GM23338 (cell line): Measurements from ENCODE around the gene SERPINA9. TPM values are rescaled to one million over a fixed set of nuclear protein-coding genes. Genes with fewer than 3 reads are reported as not detected.
"Not testable (repeated sequence)": the region's sequence is repeated elsewhere in the genome, so short reads cannot be mapped to it uniquely, and the experiment has no call there.

Experiments used
- ATAC-seq: fragments of 200-7000 bp; cut with Tn5 transposase; 3 replicates; pipeline ENCODE4 v1.9.1; 2020
- DNase-seq: peaks from one replicate; pipeline ENCODE4 v3.0.0-alpha.2; 2015; ENCODE audit warnings: low spot score
- H2AFZ ChIP-seq: fragments of 200-600 bp; sonication (generic); 2 replicates; pipeline ENCODE4 v1.8.0; 2016; ENCODE audit warnings: antibody characterized with exemption, mild to moderate bottlenecking, moderate library complexity
- H3F3A ChIP-seq: fragments of 200-600 bp; sonication (generic); replicated peaks from 2 replicates; pipeline ENCODE4 v1.8.0; 2017; ENCODE audit warnings: antibody characterized with exemption, mixed run types, low read depth
- H3K27ac ChIP-seq: fragments of 200-600 bp; sonication (generic); 2 replicates; pipeline ENCODE4 v1.6.1; 2016; ENCODE audit warnings: low read depth
- H3K27me3 ChIP-seq: fragments of 200-600 bp; sonication (generic); 2 replicates; pipeline ENCODE4 v1.8.0; 2016; ENCODE audit warnings: mild to moderate bottlenecking, mixed run types, moderate library complexity; ENCODE audit not compliant: insufficient read depth
- H3K36me3 ChIP-seq: fragments of 200-600 bp; sonication (generic); 2 replicates; pipeline ENCODE4 v1.8.0; 2016; ENCODE audit warnings: mild to moderate bottlenecking; ENCODE audit not compliant: insufficient read depth
- H3K4me1 ChIP-seq: fragments of 200-600 bp; sonication (generic); 2 replicates; pipeline ENCODE4 v1.8.0; 2016; ENCODE audit warnings: mild to moderate bottlenecking, moderate library complexity; ENCODE audit not compliant: insufficient read depth
- H3K4me2 ChIP-seq: fragments of 200-600 bp; sonication (generic); 2 replicates; pipeline ENCODE4 v1.7.1; 2017; ENCODE audit warnings: mixed run types
- H3K4me3 ChIP-seq: fragments of 200-600 bp; sonication (generic); 2 replicates; pipeline ENCODE4 v1.6.1; 2016; ENCODE audit warnings: mixed run types
- H3K79me2 ChIP-seq: fragments of 200-600 bp; sonication (generic); replicated peaks from 2 replicates; pipeline ENCODE4 v1.8.0; 2017; ENCODE audit warnings: mild to moderate bottlenecking; ENCODE audit not compliant: insufficient read depth
- H3K9me2 ChIP-seq: fragments of 200-600 bp; sonication (generic); 2 replicates; pipeline ENCODE4 v1.8.0; 2017; ENCODE audit not compliant: insufficient read depth
- H4K20me1 ChIP-seq: fragments of 200-600 bp; sonication (generic); replicated peaks from 2 replicates; pipeline ENCODE4 v1.8.0; 2017; ENCODE audit warnings: mild to moderate bottlenecking; ENCODE audit not compliant: insufficient read depth
- H3K27ac Mint-ChIP-seq: 2 replicates; pipeline ENCODE4 v1.8.0; 2020; ENCODE audit warnings: inconsistent platforms, mild to moderate bottlenecking, moderate library complexity, mixed read lengths
- H3K27me3 Mint-ChIP-seq: 3 replicates; pipeline ENCODE4 v1.8.0; 2022; ENCODE audit warnings: low read depth, mild to moderate bottlenecking, moderate library complexity, mixed read lengths, inconsistent platforms; ENCODE audit not compliant: insufficient read depth, poor library complexity
- H3K36me3 Mint-ChIP-seq: 3 replicates; pipeline ENCODE4 v1.8.0; 2021; ENCODE audit warnings: low read depth, mild to moderate bottlenecking, inconsistent platforms, moderate library complexity, mixed read lengths
- H3K4me1 Mint-ChIP-seq: 3 replicates; pipeline ENCODE4 v1.8.0; 2020; ENCODE audit warnings: mild to moderate bottlenecking, inconsistent platforms, mixed read lengths
- H3K4me3 Mint-ChIP-seq: 3 replicates; pipeline ENCODE4 v1.8.0; 2021; ENCODE audit warnings: moderate library complexity, mild to moderate bottlenecking, inconsistent platforms, mixed read lengths
- H3K9me3 Mint-ChIP-seq: 3 replicates; pipeline ENCODE4 v1.8.0; 2020; ENCODE audit warnings: moderate library complexity, mild to moderate bottlenecking, inconsistent platforms, mixed read lengths
- CREB1 ChIP-seq: fragments of 250-450 bp; sonication (Bioruptor Pico); IDR thresholded peaks from 2 replicates; pipeline ENCODE4 v1.5.0; 2020; ENCODE audit warnings: low read depth, mild to moderate bottlenecking, moderate library complexity
- EZH2 ChIP-seq: fragments of 200-600 bp; sonication (generic); IDR thresholded peaks from one replicate; pipeline ENCODE4 v1.8.0; 2017; ENCODE audit warnings: antibody characterized with exemption, mild to moderate bottlenecking, low read depth; ENCODE audit not compliant: unreplicated experiment
- EZH2phosphoT487 ChIP-seq: fragments of 200-600 bp; sonication (generic); IDR thresholded peaks from one replicate; pipeline ENCODE4 v1.8.1; 2018; ENCODE audit warnings: antibody characterized with exemption; ENCODE audit not compliant: unreplicated experiment
- JUNB ChIP-seq: IDR thresholded peaks from one replicate; pipeline ENCODE4 v1.6.1; 2016; ENCODE audit warnings: antibody characterized with exemption; ENCODE audit not compliant: unreplicated experiment
- NANOG ChIP-seq: IDR thresholded peaks from 2 replicates; pipeline ENCODE4 v1.6.1; 2016; ENCODE audit warnings: antibody characterized with exemption, borderline replicate concordance
- POLR2AphosphoS5 ChIP-seq: IDR thresholded peaks from 2 replicates; pipeline ENCODE4 v1.6.1; 2016; ENCODE audit warnings: antibody characterized with exemption, low read depth
- REST ChIP-seq: IDR thresholded peaks from one replicate; pipeline ENCODE4 v1.6.1; 2018; ENCODE audit warnings: antibody characterized with exemption; ENCODE audit not compliant: unreplicated experiment
- STAT1 ChIP-seq: IDR thresholded peaks from one replicate; pipeline ENCODE4 v1.6.1; 2016; ENCODE audit warnings: antibody characterized with exemption; ENCODE audit not compliant: unreplicated experiment
- ZNF331 ChIP-seq: fragments of 250-450 bp; sonication (Bioruptor Pico); IDR thresholded peaks from 2 replicates; pipeline ENCODE4 v1.5.0; 2020; ENCODE audit warnings: low read depth, mild to moderate bottlenecking, moderate library complexity
- polyA plus RNA-seq: library from polyadenylated mRNA; unstranded; fragments of >200 nt; fragmentation: Nextera tagmentation; extraction: Ambion mirVana; gene quantifications from 2 replicates; pipeline ENCODE4 v1.2.1, GENCODE V29; 2016
- total RNA-seq: library from RNA; depleted of rRNA; stranded (reverse); fragments of >200 nt; shearing (Covaris generic); gene quantifications from 2 replicates; pipeline ENCODE4 v1.2.3, GENCODE V29; 2014
- TF ChIP-seq, protein P1 (sequence below): IDR thresholded peaks from 2 replicates; pipeline ENCODE4 v1.6.1; 2016; ENCODE audit warnings: antibody characterized with exemption
- TF ChIP-seq, protein P2 (sequence below), 2 experiments: fragments of 200-600 bp in 1 of 2; sonication (generic) in 1 of 2; conservative IDR thresholded peaks; 2 replicates each; pipeline versions ENCODE4 v1.5.1 to v1.6.1; 2016 to 2017; ENCODE audit warnings: antibody characterized with exemption in 2 of 2, low read depth in 2 of 2, mild to moderate bottlenecking in 2 of 2, moderate library complexity in 1 of 2

Gene SERPINA9
- total and polyA plus RNA-seq, 2 experiments from 2014 or later, result not detected

GRCh38 chr14:94510481-94510880 is 34.5 kb upstream of the SERPINA9 start:
- H3K4me3 Mint-ChIP-seq, H3K27ac ChIP-seq, H3F3A ChIP-seq, H3K4me1 Mint-ChIP-seq, H3K4me2 ChIP-seq, H3K27me3 ChIP-seq, H3K4me3 ChIP-seq, H4K20me1 ChIP-seq, H3K9me2 ChIP-seq, H3K36me3 ChIP-seq, H3K79me2 ChIP-seq, H2AFZ ChIP-seq, DNase-seq, H3K27ac Mint-ChIP-seq, ATAC-seq, H3K27me3 Mint-ChIP-seq, H3K4me1 ChIP-seq, H3K36me3 Mint-ChIP-seq, H3K9me3 Mint-ChIP-seq: not testable (repeated sequence)

GRCh38 chr14:94509356-94509755 is 33.4 kb upstream of the SERPINA9 start, which contains the start of gene SERPINA12:
SERPINA12 (minus strand) TSS chr14:94509469; CDS start chr14:94498397, 11,072 bp downstream.
- Histone ChIP-seq H3K4me3 (no peak within 1 kb of the TSS), H3K9me2 (no peaks in the 10 kb centered on the region), H3F3A (no peaks in the 10 kb centered on the region), H3K36me3 (no peaks in the 10 kb centered on the region), H3K79me2 (no peaks in the 10 kb centered on the region), H3K4me1 (no peaks in the 10 kb centered on the region), H3K27me3 (no peaks in the 10 kb centered on the region), H2AFZ (no peak within 1 kb of the TSS), H3K4me2 (no peak within 1 kb of the TSS), H4K20me1 (no peaks in the 10 kb centered on the region), H3K27ac (no peak within 1 kb of the TSS)
- ATAC-seq, result no peak
- Mint-ChIP-seq H3K27me3 (peaks cover 4% of the 10 kb centered on the region), H3K27ac (no peak within 1 kb of the TSS; the same call in 1 of the 2 replicates), H3K9me3 (no peaks in the 10 kb centered on the region), H3K4me3 (no peak within 1 kb of the TSS), H3K4me1 (no peaks in the 10 kb centered on the region), H3K36me3 (no peaks in the 10 kb centered on the region)
- no peak for DNase-seq
- no peak for TF ChIP-seq ZNF331 (CRISPR knock-in tag)
- TF ChIP-seq JUNB, result no peak
- no peak for TF ChIP-seq EZH2
- TF ChIP-seq, protein P1, sequence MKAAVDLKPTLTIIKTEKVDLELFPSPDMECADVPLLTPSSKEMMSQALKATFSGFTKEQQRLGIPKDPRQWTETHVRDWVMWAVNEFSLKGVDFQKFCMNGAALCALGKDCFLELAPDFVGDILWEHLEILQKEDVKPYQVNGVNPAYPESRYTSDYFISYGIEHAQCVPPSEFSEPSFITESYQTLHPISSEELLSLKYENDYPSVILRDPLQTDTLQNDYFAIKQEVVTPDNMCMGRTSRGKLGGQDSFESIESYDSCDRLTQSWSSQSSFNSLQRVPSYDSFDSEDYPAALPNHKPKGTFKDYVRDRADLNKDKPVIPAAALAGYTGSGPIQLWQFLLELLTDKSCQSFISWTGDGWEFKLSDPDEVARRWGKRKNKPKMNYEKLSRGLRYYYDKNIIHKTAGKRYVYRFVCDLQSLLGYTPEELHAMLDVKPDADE, result no peak
- TF ChIP-seq NANOG, result no peak
- TF ChIP-seq, protein P2, sequence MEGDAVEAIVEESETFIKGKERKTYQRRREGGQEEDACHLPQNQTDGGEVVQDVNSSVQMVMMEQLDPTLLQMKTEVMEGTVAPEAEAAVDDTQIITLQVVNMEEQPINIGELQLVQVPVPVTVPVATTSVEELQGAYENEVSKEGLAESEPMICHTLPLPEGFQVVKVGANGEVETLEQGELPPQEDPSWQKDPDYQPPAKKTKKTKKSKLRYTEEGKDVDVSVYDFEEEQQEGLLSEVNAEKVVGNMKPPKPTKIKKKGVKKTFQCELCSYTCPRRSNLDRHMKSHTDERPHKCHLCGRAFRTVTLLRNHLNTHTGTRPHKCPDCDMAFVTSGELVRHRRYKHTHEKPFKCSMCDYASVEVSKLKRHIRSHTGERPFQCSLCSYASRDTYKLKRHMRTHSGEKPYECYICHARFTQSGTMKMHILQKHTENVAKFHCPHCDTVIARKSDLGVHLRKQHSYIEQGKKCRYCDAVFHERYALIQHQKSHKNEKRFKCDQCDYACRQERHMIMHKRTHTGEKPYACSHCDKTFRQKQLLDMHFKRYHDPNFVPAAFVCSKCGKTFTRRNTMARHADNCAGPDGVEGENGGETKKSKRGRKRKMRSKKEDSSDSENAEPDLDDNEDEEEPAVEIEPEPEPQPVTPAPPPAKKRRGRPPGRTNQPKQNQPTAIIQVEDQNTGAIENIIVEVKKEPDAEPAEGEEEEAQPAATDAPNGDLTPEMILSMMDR (conservative IDR thresholded peaks at IDR 0.05; ENCODE audit: low read depth in 2 of 2), result no peak
- TF ChIP-seq EZH2phosphoT487, result no peak
- no peak for TF ChIP-seq STAT1
- no peak for TF ChIP-seq REST
- TF ChIP-seq CREB1, result no peak
- TF ChIP-seq POLR2AphosphoS5, result no peak
